EL (cell line): ENCODE data around the gene IGSF3.

Source experiments
- DNase-seq: peaks from one replicate; pipeline ENCODE4 v3.0.0-alpha.2; 2016

IGSF3 gene

DNA sequence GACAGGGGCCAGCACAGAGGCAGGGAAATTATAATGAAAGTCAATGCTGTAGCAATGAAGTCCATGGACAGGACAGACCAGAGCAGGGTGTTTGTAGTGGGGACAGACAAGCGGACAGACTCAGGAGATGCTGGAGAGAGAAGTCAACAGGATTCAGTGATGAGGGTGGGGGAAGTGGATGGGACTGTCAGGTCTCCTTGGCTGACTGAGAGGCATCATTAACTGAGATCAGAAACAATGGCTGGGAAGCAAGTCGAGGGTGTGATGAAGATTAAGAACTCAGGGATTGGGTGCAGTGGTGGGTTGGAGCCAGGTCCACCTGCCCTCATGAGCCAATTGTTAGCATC is 122.2 kb downstream of the IGSF3 start:
- no peak for DNase-seq

GRCh38 chr1:116544588-116545358 is 122.8 kb downstream of the IGSF3 start:
- DNase-seq, result no peak

- no peak for DNase-seq
These were observed 127.4 kb downstream of the IGSF3 start for GRCh38 chr1:116540088-116540487.

GRCh38 chr1:116538544-116538943 is 129.0 kb downstream of the IGSF3 start:
- peak; percentile 72 for DNase-seq

DNA sequence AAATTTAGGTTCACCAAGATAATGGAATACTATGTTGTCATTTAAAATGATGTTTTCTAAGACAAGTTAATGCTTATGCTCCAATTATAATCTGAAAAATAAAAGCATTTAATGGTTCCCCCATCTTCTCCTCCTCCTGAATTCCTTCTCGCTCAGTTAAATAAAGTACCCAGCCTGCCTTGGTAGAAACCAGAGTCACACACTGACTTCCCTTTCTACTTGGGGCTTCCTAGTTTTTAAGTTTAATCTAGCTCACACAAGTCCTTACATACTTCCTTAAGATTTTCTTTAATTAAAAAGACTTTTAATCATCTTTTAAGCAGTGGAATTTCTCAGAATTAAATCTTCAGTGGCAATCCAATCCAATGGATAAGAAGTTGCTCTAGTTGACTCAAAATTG is 129.6 kb downstream of the IGSF3 start:
- DNase-seq, result no peak

GRCh38 chr1:116537040-116537831 is 130.3 kb downstream of the IGSF3 start:
- peak; percentile 75 for DNase-seq

DNA sequence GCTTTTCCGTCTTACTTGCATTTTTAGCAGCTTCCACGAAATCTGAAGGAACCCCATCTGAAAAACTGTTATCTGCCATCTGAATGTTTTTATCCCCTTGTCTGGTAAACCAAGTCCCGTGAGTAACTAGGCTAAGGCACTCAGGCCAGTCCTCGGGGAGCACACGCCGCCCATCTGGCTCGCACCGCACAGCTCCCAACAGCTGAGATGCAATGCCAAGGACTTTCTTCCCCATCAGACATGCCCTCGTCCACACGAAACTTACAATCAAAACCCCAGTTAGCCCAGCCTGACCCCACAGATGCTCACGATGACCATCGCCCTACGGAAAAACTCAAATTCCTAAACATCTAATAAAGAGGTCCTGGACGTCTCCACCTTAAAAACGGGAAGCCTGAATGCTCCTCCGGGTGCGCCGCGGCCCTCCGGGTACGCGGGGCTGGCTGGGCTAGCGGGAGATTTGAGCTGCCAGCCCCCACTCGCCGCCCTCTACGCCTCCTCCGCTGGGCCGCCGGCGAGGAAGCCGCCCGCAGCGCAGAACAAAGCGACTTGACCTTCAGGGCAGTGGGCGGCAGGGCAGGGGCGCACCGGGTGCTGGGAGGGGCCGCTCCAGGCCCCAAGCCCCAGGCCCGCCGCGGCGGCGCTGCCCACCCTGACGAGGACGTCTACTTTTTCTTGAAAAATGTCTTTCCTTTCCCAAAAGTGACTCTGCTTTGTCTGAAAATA is 133.4 kb downstream of the IGSF3 start:
- DNase-seq, result no peak

DNA sequence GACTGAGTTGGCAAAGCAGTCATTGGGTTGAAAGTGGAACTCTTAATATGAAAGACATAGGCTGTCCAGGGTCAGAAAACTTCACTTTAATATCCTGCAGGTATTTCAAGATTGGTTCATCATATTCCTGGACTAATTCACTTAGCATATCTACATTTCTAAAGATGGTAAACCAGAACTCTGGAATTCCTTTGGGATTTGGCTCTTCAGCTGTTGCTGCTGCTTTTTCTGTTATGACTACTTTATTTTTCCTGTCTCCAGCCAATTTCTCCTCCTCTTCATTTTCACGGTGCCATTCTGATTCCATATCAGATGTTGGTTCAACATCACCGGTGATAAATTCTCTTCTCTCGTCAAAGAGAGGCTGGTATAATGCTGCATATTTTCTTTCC is 134.1 kb downstream of the IGSF3 start:
- DNase-seq, result no peak

- DNase-seq, result no peak
These were observed 134.7 kb downstream of the IGSF3 start for GRCh38 chr1:116532671-116533428.

DNA sequence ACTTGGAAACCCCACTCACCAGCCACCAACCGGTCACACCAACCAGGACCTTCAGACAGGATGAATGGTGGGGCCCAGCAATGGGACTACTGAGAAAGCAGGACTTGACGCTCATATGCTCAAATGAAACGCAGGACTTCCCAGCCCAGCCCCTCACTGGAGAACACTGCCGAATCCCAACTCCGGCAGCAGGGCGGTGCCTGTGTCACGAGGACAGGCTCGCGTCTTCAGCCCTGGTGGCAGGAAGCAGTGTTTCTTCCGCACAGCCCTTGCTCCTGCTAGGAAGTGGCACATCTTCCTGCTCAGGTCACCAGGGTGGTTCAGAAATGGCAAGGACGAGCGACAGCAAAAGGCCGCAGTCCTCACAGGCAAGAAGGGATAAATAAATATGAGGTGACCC is 135.6 kb downstream of the IGSF3 start:
- no peak for DNase-seq

GRCh38 chr1:116529681-116530080 is 137.9 kb downstream of the IGSF3 start:
- DNase-seq, result no peak

- DNase-seq, result peak; percentile 87
These were observed 138.3 kb downstream of the IGSF3 start for GRCh38 chr1:116529199-116529631.

DNA sequence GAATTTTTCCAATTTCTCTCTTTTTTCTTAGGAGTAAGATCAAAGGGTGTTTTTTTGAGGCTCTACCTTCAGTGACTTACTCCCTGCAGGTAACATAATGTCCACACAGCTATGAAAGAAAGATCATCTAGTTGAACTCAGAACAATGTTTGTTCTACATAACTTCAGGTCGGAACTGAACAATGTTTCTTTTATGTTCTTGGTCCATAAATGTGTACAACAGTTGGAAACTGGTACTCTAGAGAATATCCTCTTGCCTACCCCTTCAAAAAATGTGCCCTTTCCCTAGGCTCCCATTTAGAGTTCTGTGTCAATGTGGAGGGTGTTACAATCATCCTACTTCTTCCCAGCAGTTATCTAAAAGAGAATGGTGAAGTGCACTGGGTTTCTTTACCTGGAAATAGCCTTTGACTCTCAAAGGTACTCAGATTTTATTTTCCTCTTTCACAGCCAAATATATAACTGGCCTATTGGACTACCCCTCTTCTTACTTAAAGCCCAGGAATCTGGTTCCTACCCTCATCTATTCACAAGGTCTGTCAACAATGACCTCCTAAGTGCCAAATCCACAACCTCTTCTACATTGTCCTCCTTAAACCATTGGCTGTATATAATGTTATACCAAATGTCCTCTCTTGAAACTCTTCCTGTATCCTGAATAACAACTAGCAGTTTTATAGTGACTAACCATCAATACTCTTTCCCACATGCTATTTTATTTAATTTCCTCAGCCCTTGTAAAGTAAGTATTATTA is 139.0 kb downstream of the IGSF3 start:
- no peak for DNase-seq

DNA sequence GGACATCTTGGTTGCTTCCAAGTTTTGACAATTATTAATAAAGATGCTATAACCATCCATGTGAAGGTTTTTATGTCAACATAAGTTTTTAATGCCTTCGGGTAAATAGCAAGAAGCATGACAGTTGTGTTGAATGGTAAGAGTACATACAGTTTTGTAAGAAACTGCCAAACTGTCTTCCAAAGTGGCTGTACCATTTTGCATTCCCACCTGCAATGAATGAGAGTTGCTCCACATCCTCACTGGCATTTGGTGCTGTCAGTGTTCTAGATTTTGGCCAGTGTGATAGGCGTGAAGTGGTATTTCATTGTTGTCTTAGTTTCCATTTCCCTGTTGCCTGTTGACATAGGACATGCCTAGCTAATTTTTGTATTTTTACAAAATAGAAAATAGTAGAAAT is 142.1 kb downstream of the IGSF3 start:
- no peak for DNase-seq
